Thyroid gland (tissue), 4 donors: ENCODE measurements around the gene DAPK1.

Experiments
- CTCF ChIP-seq, 6 experiments: fragments of 200-600 bp in 3 of 6; fragments of 450-650 bp in 3 of 6; sonication (generic) in 3 of 6; IDR thresholded peaks; one replicate each; pipeline ENCODE4 v1.5.1; 2016 to 2019; ENCODE audit warnings: antibody characterized with exemption in 6 of 6, mild to moderate bottlenecking in 2 of 6, inconsistent platforms in 1 of 6, moderate library complexity in 1 of 6
- POLR2A ChIP-seq, 2 donors: fragments of 450-650 bp; IDR thresholded peaks; one replicate each; pipeline ENCODE4 v1.6.1; 2017; ENCODE audit warnings: antibody characterized with exemption in 2 of 2, mild to moderate bottlenecking in 2 of 2, moderate library complexity in 1 of 2

- no peak for TF ChIP-seq POLR2A (IDR thresholded peaks at IDR 0.05)
- TF ChIP-seq CTCF (IDR thresholded peaks at IDR 0.05): no peak
Observed at GRCh38 chr9:87599901-87600610, 102.4 kb downstream of the DAPK1 start.
